Measurements from ENCODE around the gene NECTIN4. TPM values are rescaled to one million over a fixed set of nuclear protein-coding genes. Genes with fewer than 3 reads are reported as not detected.
A peak's percentile ranks its signal among the peaks of the same experiment; 100 is the strongest.

NECTIN4 gene
- total and polyA plus RNA-seq, 2 experiments from 2014 or later = 0.16 TPM; not detected in 1

DNA sequence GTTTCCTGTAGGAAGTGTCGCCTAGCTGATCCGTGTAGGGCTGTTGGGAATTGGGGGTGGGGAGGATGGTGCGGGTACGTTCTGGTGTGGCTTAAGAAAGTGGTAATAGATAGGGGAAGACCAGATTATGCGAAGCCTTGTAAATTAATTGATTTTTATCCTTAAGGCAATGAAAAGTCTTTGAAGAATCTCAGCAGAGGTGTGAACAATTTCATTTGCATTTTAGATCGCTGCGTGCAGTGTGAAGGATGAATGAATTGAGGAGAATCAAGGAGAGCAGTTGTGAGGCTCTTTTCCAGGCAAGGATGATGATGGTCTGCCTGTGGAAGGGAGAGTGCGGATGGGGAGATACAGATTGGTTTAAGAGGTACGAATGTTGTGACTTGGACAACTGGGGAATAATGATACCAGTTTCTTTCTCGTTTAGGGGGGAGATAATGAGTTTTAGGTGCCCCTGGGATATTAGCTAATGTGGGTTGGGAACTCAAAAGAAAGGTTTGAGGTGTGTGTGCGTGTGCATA is 43.9 kb upstream of the NECTIN4 start (continued):
- TF ChIP-seq, protein P1, sequence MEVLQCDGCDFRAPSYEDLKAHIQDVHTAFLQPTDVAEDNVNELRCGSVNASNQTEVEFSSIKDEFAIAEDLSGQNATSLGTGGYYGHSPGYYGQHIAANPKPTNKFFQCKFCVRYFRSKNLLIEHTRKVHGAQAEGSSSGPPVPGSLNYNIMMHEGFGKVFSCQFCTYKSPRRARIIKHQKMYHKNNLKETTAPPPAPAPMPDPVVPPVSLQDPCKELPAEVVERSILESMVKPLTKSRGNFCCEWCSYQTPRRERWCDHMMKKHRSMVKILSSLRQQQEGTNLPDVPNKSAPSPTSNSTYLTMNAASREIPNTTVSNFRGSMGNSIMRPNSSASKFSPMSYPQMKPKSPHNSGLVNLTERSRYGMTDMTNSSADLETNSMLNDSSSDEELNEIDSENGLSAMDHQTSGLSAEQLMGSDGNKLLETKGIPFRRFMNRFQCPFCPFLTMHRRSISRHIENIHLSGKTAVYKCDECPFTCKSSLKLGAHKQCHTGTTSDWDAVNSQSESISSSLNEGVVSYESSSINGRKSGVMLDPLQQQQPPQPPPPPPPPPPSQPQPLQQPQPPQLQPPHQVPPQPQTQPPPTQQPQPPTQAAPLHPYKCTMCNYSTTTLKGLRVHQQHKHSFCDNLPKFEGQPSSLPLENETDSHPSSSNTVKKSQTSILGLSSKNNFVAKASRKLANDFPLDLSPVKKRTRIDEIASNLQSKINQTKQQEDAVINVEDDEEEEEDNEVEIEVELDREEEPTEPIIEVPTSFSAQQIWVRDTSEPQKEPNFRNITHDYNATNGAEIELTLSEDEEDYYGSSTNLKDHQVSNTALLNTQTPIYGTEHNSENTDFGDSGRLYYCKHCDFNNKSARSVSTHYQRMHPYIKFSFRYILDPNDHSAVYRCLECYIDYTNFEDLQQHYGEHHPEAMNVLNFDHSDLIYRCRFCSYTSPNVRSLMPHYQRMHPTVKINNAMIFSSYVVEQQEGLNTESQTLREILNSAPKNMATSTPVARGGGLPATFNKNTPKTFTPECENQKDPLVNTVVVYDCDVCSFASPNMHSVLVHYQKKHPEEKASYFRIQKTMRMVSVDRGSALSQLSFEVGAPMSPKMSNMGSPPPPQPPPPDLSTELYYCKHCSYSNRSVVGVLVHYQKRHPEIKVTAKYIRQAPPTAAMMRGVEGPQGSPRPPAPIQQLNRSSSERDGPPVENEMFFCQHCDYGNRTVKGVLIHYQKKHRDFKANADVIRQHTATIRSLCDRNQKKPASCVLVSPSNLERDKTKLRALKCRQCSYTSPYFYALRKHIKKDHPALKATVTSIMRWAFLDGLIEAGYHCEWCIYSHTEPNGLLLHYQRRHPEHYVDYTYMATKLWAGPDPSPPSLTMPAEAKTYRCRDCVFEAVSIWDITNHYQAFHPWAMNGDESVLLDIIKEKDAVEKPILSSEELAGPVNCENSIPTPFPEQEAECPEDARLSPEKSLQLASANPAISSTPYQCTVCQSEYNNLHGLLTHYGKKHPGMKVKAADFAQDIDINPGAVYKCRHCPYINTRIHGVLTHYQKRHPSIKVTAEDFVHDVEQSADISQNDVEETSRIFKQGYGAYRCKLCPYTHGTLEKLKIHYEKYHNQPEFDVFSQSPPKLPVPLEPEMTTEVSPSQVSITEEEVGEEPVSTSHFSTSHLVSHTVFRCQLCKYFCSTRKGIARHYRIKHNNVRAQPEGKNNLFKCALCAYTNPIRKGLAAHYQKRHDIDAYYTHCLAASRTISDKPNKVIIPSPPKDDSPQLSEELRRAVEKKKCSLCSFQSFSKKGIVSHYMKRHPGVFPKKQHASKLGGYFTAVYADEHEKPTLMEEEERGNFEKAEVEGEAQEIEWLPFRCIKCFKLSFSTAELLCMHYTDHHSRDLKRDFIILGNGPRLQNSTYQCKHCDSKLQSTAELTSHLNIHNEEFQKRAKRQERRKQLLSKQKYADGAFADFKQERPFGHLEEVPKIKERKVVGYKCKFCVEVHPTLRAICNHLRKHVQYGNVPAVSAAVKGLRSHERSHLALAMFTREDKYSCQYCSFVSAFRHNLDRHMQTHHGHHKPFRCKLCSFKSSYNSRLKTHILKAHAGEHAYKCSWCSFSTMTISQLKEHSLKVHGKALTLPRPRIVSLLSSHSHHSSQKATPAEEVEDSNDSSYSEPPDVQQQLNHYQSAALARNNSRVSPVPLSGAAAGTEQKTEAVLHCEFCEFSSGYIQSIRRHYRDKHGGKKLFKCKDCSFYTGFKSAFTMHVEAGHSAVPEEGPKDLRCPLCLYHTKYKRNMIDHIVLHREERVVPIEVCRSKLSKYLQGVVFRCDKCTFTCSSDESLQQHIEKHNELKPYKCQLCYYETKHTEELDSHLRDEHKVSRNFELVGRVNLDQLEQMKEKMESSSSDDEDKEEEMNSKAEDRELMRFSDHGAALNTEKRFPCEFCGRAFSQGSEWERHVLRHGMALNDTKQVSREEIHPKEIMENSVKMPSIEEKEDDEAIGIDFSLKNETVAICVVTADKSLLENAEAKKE (CRISPR knock-in tag; IDR thresholded peaks at IDR 0.05) = no peak

DNA sequence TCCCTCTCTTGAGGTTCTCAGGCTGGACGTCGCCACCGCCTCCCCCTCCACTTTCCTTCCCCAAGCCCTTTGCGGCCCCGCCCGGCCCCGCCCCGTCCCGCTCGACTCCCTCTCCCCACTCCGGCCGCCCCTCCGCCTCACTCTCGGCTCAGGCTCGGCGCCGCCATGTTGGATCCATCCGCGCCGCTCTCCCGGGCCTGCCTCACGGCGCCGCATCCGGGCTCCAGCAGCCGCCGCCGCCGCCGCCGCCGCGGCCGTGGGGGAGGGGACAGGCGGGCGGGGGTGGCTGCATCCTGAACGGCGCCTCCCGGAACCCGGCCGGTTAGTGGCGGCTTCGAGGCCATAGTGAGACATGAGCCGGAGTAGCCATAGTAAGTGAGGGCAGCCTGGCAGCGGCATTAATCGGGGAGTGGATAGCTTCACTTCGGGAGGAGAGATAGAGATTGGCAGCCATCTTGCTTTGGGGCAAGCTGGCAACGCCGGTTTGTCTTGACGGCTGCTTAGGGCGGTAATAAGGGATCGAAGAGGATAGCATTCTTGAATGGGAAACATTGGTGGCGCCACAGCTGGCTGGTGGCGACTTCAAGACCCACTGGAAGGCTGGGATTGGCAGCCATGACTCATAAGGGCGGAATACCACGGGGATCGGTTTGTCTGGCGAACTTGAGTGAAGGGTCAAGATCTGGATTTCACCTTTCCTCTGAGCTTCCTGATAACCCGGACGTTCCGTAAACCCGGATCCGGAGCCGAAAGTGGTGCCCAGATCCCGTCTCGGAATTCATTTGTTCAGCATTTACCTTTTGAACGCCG is 43.3 kb upstream of the NECTIN4 start, which contains the start of gene DEDD:
Gene DEDD (minus strand): TSS at position 258 of the 810 bp plus-strand sequence. CDS start 8,205 bp downstream, outside the sequence.
- peaks cover 16% of the 10 kb centered on the region for H3K36me3 Mint-ChIP-seq (ENCODE audit: low read depth)
- no peaks in the 10 kb centered on the region; the same call in 1 of the 2 replicates for H3K9me2 ChIP-seq (ENCODE audit: insufficient read depth)
- no peaks in the 10 kb centered on the region for H3K27me3 ChIP-seq (ENCODE audit: insufficient read depth)
- no peaks in the 10 kb centered on the region; the same call in none of the 2 replicates for H4K20me1 ChIP-seq (replicated peaks; ENCODE audit: insufficient read depth)
- H3K4me1 ChIP-seq (ENCODE audit: insufficient read depth) = peaks cover 29% of the 10 kb centered on the region
- no peak within 1 kb of the TSS; the same call in 2 of the 3 replicates for H3K4me3 Mint-ChIP-seq
- peaks cover 3% of the 10 kb centered on the region for H3K27me3 Mint-ChIP-seq (ENCODE audit: insufficient read depth, low read depth, poor library complexity)
- ATAC-seq = peak; percentile 88
- peak within 1 kb of the TSS; percentile 97 for H3K27ac ChIP-seq (ENCODE audit: low read depth)
- no peaks in the 10 kb centered on the region for H3K9me3 Mint-ChIP-seq
- peak within 1 kb of the TSS; percentile 87 for H3K4me2 ChIP-seq
- peaks cover 69% of the 10 kb centered on the region for H3K79me2 ChIP-seq (replicated peaks; ENCODE audit: insufficient read depth)
- H3K4me1 Mint-ChIP-seq = peaks cover 23% of the 10 kb centered on the region
- H3K4me3 ChIP-seq = peak within 1 kb of the TSS; percentile 77
- H3K27ac Mint-ChIP-seq = peak within 1 kb of the TSS; percentile 97
- TF ChIP-seq CREB1 (CRISPR knock-in tag; IDR thresholded peaks at IDR 0.05; ENCODE audit: low read depth) (peak; percentile 46), ZNF114 (CRISPR knock-in tag; IDR thresholded peaks at IDR 0.05) (no peak), STAT1 (IDR thresholded peaks at IDR 0.05; ENCODE audit: unreplicated experiment) (no peak), POLR2AphosphoS5 (IDR thresholded peaks at IDR 0.05; ENCODE audit: low read depth) (0 out of 2 replicates have a peak, but pooled peaks have one; percentile 49)
- TF ChIP-seq, protein P2, sequence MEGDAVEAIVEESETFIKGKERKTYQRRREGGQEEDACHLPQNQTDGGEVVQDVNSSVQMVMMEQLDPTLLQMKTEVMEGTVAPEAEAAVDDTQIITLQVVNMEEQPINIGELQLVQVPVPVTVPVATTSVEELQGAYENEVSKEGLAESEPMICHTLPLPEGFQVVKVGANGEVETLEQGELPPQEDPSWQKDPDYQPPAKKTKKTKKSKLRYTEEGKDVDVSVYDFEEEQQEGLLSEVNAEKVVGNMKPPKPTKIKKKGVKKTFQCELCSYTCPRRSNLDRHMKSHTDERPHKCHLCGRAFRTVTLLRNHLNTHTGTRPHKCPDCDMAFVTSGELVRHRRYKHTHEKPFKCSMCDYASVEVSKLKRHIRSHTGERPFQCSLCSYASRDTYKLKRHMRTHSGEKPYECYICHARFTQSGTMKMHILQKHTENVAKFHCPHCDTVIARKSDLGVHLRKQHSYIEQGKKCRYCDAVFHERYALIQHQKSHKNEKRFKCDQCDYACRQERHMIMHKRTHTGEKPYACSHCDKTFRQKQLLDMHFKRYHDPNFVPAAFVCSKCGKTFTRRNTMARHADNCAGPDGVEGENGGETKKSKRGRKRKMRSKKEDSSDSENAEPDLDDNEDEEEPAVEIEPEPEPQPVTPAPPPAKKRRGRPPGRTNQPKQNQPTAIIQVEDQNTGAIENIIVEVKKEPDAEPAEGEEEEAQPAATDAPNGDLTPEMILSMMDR (conservative IDR thresholded peaks at IDR 0.05; ENCODE audit: low read depth in 2 of 2) = peak in 1 of 2 experiments; percentile 26; a peak in 2 of 4 replicates
- TF ChIP-seq, protein P3, sequence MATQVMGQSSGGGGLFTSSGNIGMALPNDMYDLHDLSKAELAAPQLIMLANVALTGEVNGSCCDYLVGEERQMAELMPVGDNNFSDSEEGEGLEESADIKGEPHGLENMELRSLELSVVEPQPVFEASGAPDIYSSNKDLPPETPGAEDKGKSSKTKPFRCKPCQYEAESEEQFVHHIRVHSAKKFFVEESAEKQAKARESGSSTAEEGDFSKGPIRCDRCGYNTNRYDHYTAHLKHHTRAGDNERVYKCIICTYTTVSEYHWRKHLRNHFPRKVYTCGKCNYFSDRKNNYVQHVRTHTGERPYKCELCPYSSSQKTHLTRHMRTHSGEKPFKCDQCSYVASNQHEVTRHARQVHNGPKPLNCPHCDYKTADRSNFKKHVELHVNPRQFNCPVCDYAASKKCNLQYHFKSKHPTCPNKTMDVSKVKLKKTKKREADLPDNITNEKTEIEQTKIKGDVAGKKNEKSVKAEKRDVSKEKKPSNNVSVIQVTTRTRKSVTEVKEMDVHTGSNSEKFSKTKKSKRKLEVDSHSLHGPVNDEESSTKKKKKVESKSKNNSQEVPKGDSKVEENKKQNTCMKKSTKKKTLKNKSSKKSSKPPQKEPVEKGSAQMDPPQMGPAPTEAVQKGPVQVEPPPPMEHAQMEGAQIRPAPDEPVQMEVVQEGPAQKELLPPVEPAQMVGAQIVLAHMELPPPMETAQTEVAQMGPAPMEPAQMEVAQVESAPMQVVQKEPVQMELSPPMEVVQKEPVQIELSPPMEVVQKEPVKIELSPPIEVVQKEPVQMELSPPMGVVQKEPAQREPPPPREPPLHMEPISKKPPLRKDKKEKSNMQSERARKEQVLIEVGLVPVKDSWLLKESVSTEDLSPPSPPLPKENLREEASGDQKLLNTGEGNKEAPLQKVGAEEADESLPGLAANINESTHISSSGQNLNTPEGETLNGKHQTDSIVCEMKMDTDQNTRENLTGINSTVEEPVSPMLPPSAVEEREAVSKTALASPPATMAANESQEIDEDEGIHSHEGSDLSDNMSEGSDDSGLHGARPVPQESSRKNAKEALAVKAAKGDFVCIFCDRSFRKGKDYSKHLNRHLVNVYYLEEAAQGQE (IDR thresholded peaks at IDR 0.05; ENCODE audit: unreplicated experiment) = no peak
- TF ChIP-seq, protein P4, sequence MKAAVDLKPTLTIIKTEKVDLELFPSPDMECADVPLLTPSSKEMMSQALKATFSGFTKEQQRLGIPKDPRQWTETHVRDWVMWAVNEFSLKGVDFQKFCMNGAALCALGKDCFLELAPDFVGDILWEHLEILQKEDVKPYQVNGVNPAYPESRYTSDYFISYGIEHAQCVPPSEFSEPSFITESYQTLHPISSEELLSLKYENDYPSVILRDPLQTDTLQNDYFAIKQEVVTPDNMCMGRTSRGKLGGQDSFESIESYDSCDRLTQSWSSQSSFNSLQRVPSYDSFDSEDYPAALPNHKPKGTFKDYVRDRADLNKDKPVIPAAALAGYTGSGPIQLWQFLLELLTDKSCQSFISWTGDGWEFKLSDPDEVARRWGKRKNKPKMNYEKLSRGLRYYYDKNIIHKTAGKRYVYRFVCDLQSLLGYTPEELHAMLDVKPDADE (IDR thresholded peaks at IDR 0.05) = peak; percentile 88
- DNase-seq (ENCODE audit: low spot score) = peak; percentile 97
- peak within 1 kb of the TSS; percentile 87 for H2AFZ ChIP-seq
- H3F3A ChIP-seq (replicated peaks; ENCODE audit: low read depth) = peaks cover 19% of the 10 kb centered on the region
- H3K36me3 ChIP-seq (ENCODE audit: insufficient read depth) = peaks cover 18% of the 10 kb centered on the region

All from GM23338 (cell line).